Nucleus accumbens (tissue), 56 donors: Measurements from ENCODE around the gene TRAIP.
"Not testable (repeated sequence)": the region's sequence is repeated elsewhere in the genome, so short reads cannot be mapped to it uniquely, and the experiment has no call there.

Experiments
- DNase-seq, 56 donors: peaks; one replicate each; lab custom pipeline; 2025; lab: John Stamatoyannopoulos, UW

The TRAIP gene

GRCh38 chr3:49839193-49839809 lies 17.1 kb downstream of the TRAIP start:
- peak in 49 of 56 donors; percentile 18 to 89 (median 57) for DNase-seq

- no peak for DNase-seq
These were observed 25.0 kb downstream of the TRAIP start for GRCh38 chr3:49831341-49831740.

DNA sequence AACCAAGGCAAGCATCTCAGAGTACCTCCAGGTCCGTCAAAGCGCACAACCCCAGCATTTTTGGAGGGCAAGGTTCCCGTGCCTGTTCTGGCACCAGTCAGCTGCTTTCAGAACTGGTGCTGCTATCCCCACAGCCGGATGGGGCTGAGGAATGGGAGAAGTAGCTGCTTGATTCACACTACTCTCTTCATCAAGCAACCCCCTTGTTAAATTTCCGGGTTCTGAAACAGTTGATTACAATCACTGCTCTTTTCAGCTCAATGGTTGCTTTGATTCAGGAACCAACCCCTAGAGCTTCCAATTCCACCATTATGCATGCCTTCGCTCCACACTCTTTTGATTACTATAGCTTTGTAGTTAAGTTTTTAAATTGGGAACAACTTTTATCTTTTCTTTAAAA lies 30.3 kb downstream of the TRAIP start:
- no peak for DNase-seq

GRCh38 chr3:49823131-49823530 lies 33.2 kb downstream of the TRAIP start:
- not testable (repeated sequence) for DNase-seq

DNA sequence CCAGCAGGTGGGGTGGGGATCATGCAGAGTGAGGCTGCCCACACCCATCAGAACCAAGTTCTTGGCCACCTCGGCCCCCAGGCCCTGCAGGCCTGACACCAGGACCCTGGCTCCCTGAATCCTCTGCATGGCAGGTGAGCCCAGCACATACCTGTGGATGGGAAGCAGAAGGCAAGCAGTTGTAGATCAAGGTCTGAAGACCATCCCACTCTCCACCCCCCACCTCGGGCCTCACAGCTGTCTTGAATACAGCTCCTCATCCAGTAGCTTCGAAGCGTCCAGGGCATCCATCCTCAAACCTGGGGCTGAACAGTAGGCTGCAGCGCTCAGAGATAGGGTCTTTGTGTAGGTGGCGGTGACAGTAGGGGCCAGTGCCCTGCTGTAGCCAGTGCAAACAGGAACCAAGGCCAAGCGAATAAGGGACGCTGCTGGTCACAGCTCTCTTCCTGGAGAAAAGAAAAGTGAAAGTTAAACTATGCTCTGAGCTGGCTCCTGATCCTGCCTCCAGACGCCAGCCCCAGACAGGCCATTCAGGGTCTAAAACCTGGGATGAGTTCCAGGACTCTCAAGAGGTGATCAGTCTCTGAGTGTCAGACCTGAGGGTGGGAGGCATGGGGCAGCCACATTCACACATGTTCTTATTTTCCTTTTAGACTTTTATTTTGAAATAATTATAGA lies 42.7 kb downstream of the TRAIP start, which contains the start of gene UBA7:
TSS of gene UBA7 (minus strand) at position 457 of the 678 bp plus-strand sequence. CDS start at position 291, 166 bp downstream.
- DNase-seq = peak in 12 of 56 donors; percentile 6 to 41 (median 24)

DNA sequence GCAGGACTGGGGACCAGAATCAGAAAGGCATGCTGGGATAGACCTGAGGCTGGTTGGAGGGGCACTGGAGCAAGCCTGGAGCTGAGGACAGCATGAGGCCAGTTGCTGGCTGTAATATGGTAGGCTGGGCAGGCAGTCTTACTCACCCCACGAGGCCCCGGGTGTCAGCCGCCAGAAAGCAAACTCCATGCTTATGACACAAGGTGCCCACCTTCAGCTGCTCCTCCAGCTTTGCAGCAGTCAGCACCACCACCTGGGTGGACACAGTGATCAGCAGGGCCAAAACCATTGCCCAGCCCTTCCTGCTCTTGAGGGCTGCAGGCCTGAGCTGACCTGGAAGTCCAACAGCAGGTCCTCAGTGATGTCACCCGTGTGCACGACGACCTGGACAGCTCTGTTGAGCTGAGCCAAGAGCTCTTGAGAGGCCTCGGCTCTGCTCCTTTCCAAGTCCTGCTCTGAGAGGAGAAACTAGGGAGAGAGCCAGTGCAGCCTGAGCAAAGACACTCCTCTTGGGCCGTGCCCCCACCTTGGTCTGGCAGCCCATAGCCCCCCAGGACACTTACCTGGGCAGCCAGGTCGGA lies 43.4 kb downstream of the TRAIP start:
- no peak for DNase-seq

GRCh38 chr3:49807431-49808114 lies 48.8 kb downstream of the TRAIP start:
- DNase-seq = peak in 1 of 56 donors; percentile 6

DNA sequence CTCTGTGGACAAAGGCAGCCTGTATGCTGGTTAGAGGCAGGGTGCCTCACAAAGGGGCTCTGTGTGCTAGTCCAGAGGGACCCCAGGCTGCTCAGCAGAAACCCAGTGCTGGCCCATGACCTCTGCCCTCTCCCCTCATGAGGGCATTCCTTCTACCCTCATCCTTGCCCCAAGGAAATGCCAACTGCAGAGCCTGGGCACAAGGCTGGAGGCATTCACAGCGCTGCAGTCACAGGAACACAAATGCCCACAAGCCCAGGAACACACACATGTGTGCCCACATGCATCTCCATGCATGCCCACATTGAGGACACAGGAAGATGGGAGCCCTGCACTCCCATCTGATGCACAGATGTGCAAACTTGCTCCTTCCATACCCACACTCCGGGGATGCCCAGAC lies 49.5 kb downstream of the TRAIP start:
- no peak for DNase-seq

- peak in 16 of 56 donors; percentile 7 to 58 (median 16) for DNase-seq
These were observed 50.3 kb downstream of the TRAIP start for GRCh38 chr3:49805897-49806701.

DNA sequence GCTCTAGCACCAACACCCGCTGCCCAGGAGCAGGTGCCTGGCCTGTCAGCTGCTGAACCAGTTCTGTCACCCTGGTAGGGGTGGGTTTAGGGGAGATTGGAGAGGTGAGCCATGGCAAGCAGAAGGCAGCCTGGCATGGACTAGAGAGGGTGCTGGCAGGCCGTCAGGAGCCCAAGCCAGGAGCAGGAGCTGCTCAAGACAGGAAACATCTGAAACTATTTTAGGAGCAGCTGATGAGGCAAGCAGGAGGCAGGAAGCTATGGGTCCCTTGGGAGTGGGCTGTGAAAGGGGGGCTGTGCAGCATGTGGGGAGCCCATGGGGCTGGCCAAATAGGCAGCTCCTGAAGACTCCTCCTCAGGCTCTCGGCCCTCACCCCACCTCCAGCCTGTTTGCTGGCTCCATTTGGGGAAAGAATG lies 51.0 kb downstream of the TRAIP start:
- peak in 26 of 56 donors; percentile 9 to 68 (median 24) for DNase-seq

- no peak for DNase-seq
These were observed 52.0 kb downstream of the TRAIP start for GRCh38 chr3:49804141-49805041.

- peak in 9 of 56 donors; percentile 2 to 67 (median 49) for DNase-seq
These were observed 52.8 kb downstream of the TRAIP start for GRCh38 chr3:49803465-49804140.

DNA sequence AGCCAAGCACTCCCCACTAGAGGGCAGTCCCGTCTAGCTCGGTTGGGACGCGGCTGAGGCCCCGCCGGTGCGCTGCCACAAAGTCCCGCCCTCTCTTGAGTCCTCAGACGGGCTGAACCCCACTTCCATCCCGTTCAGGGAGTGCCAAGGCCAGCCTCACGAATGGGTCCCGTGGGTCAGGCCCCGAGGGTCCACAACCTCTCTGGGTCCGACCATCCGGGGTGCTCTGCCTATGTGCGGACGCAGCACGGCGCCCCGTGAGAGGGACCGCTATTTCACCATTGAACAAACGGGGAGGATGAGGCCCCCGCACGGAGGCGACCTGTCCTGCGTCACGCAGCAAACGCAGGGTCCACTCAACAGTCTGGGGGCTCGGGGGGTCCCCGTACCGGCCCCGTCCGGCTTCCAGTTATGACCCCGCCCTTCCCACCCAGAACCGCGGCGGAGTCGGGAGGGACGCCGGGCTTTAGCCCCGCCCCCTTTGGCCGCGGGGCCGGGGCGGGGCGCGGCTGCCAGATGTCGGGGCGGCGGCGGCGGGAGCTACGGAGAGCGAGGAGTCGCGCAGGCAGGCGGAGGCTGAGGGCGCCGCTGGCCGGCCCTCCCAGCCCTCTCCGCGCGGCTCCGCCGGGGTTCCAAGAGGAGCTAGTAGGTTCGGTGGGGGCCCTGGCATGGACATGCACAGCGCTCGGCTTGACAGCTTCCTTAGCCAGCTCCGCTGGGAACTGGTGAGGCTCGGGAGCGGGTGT lies 53.5 kb downstream of the TRAIP start, which contains the start of gene INKA1:
TSS of gene INKA1 (plus strand) at position 543 of the 746 bp plus-strand sequence. CDS start at position 675, 132 bp downstream.
- DNase-seq = peak in 55 of 56 donors; percentile 30 to 92 (median 76)

GRCh38 chr3:49801160-49801559 lies 55.2 kb downstream of the TRAIP start:
- no peak for DNase-seq

- no peak for DNase-seq
These were observed 56.6 kb downstream of the TRAIP start, which contains the start of gene CDHR4 for GRCh38 chr3:49799761-49800160. CDHR4 (minus strand) TSS chr3:49799873; CDS start chr3:49799812, 61 bp downstream.

GRCh38 chr3:49799105-49799504 lies 57.3 kb downstream of the TRAIP start:
- no peak for DNase-seq
